Measurements from ENCODE around the gene NSUN4.
"Not testable (repeated sequence)": the region's sequence is repeated elsewhere in the genome, so short reads cannot be mapped to it uniquely, and the experiment has no call there.

NSUN4 gene

DNA sequence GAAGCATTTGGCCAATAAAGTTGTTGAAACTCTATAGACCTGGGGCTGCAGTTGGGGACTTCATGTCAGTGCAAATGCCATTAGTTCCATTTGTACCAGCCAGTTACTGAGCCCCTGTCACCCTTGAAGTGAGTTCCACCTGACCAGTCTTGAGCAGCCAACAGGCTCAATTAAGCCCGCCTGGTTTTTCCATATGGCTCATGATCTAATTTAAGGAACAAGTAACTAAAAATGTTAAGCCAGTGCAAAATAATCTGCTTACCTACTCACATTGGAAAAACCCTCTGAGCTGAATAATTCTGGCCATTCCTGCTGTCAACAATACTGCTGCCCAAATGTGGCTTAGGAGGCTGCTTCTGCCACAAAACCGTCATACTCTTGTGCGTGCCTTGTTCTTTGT lies 21.6 kb downstream of the NSUN4 start:
- TF ChIP-seq, protein P1, sequence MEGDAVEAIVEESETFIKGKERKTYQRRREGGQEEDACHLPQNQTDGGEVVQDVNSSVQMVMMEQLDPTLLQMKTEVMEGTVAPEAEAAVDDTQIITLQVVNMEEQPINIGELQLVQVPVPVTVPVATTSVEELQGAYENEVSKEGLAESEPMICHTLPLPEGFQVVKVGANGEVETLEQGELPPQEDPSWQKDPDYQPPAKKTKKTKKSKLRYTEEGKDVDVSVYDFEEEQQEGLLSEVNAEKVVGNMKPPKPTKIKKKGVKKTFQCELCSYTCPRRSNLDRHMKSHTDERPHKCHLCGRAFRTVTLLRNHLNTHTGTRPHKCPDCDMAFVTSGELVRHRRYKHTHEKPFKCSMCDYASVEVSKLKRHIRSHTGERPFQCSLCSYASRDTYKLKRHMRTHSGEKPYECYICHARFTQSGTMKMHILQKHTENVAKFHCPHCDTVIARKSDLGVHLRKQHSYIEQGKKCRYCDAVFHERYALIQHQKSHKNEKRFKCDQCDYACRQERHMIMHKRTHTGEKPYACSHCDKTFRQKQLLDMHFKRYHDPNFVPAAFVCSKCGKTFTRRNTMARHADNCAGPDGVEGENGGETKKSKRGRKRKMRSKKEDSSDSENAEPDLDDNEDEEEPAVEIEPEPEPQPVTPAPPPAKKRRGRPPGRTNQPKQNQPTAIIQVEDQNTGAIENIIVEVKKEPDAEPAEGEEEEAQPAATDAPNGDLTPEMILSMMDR (IDR thresholded peaks at IDR 0.05; ENCODE audit: low read depth, low read length), result no peak
- no peak for DNase-seq (ENCODE audit: low read depth in 2 of 2)
- no peak overlapping the region for H3K4me3 ChIP-seq (replicated peaks in 1 of 2; ENCODE audit: low read depth in 2 of 2, low read length in 2 of 2)

DNA sequence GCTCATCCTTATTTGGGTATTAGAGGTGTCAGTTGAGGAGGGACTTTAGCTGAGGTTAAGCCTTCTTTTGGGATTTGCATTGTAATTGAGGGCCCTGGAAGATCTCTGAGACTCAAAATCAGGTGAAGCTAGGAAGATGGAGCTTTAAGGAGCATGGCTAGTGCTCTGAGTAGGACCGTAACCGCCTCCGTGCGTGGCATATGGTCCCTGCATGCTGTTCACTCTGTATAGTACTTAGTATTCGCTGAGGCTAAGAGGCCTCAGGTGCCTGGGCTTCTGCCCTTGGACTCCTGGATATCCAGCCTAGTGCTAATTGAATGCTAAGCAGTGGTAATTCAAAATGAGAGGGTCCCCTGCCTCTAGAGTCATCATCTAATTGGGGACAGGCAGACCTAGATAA lies 22.5 kb downstream of the NSUN4 start:
- TF ChIP-seq, protein P1 (IDR thresholded peaks at IDR 0.05; ENCODE audit: low read depth, low read length), result no peak
- no peak overlapping the region for H3K4me3 ChIP-seq (replicated peaks in 1 of 2; ENCODE audit: low read depth in 2 of 2, low read length in 2 of 2)
- no peak for DNase-seq (ENCODE audit: low read depth in 2 of 2)

DNA sequence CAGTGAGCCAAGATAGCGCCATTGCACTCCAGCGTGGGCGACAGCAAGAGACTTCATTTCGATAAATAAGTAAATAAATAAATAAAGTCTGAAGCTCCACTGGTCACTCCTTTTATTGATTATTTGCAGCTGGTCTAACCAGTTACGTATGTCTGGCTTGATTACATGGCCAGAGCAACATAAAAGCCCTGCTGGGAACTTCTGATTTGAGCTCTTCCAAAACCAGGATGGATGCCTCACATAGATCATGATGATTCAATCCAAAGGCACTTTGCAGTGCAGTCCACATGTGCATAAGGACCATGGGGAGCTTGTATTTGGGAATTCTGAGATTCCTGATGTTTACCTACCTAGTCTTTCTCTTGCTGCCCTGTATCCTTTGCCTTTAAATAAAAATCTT lies 24.0 kb downstream of the NSUN4 start:
- TF ChIP-seq, protein P1 (IDR thresholded peaks at IDR 0.05; ENCODE audit: low read depth, low read length), result no peak
- H3K4me3 ChIP-seq (replicated peaks in 1 of 2; ENCODE audit: low read depth in 2 of 2, low read length in 2 of 2), result no peak overlapping the region
- DNase-seq (ENCODE audit: low read depth in 2 of 2), result peak in 1 of 2 donors; percentile 7

DNA sequence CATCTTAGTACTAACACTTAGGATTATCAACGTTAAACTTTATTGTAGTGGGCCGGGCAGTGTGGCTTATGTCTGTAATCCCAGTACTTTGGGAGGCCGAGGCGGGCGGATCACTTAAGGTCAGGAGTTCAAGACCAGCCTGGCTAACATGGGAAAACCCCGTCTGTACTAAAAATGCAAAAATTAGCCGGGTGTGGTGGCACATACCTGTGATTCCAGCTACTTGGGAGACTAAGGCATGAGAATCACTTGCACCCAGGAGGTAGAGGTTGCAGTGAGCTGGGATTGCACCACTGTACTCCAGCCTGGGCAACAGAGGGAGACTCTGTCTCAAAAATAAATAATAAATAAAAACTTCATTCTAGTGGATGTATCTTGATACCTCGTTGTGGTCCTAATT lies 25.2 kb downstream of the NSUN4 start:
- H3K4me3 ChIP-seq (replicated peaks in 1 of 2; ENCODE audit: low read depth in 2 of 2, low read length in 2 of 2); DNase-seq (ENCODE audit: low read depth in 2 of 2): not testable (repeated sequence)

DNA sequence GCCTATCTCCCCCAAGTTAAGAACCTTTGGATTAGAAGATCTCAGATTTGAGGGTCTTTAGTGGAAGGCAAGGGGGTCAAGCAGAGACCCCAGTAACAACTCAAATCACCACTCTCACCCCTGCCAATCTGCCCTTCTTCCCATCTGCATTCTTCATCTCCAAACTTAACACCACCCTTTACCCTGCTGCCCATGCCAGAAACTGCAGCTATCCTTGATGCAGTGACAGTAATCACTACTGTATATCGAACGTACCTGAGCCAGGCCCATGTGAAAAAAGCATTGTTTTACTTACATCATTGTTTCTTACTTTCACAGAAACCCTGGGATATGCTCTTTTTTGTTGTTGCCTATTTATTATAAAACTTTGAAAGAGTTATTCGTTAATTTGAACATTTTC lies 26.5 kb downstream of the NSUN4 start:
- no peak overlapping the region for H3K4me3 ChIP-seq (replicated peaks in 1 of 2; ENCODE audit: low read depth in 2 of 2, low read length in 2 of 2)
- DNase-seq (ENCODE audit: low read depth in 2 of 2), result no peak
- TF ChIP-seq, protein P1 (IDR thresholded peaks at IDR 0.05; ENCODE audit: low read depth, low read length), result no peak

DNA sequence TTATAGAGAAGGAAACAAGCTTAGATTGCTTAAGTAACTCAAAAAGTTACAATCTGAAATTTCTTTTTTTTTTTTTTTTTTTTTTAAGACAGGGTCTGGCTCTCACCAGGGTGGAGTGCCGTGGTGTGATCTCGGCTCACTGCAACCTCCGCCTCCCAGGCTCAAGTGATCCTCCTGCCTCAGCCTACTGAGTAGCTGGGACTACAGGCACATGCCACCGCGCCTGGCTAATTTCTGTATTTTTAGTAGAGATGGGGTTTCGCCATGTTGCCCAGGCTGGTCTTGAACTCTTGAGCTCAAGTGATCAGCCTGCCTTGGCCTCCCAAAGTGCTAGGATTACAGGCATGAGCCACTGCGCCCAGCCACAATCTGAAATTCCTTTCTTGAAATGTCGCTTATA lies 27.1 kb downstream of the NSUN4 start:
- not testable (repeated sequence) for H3K4me3 ChIP-seq (replicated peaks in 1 of 2; ENCODE audit: low read depth in 2 of 2, low read length in 2 of 2); DNase-seq (ENCODE audit: low read depth in 2 of 2)

DNA sequence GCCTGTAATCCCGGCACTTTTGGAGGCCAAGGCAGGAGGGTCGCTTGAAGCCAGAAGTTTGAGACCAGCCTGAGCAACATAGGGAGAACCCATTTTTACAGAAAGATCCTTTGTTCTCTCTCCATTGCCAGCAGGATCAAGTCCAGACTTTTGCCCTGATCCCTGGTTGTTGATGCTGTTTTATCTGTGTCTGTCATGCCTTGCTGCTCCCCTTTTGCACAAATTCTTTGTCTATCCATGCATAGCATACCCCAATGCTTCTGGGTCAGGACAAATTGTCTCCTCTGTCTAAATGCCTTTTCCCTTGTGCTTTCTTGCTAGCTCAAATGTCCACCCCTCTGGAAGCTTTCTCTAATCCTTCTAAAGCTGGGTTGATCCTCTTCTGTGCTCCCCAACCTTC lies 28.2 kb downstream of the NSUN4 start:
- TF ChIP-seq, protein P1 (IDR thresholded peaks at IDR 0.05; ENCODE audit: low read depth, low read length), result no peak
- DNase-seq (ENCODE audit: low read depth in 2 of 2), result no peak
- no peak overlapping the region for H3K4me3 ChIP-seq (replicated peaks in 1 of 2; ENCODE audit: low read depth in 2 of 2, low read length in 2 of 2)

DNA sequence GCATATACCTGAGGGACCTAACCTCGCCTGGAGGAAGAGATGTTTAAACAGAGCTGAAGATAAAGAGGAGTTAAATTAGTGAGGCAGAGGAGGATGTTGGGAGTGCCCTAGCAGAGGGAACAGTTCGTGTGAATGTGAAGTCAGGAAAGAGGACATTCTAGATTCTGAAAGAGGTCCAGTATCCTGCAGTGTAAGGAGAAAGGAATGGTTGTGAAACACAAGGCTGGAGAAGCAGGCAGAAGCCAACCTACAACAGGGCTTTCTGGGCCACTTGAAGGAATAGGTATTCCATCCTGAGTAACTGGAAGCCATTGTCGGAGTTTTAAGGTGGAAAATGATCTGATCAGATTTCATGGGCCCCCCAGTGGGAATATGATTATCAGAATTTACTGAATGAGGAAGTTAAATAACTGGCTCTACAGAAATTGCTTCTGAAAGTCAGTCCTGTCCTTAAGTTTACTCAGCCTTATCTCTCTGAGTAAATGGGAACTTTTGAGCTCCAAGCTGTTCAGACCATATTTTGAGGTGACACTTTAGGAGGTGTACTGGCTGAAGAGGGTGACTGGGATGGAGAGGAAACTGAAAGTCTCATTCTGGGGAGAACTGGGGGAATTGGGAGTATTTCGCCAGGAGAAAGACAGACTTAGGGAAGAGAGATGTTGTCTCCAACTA lies 29.1 kb downstream of the NSUN4 start:
- peak in 1 of 2 donors; percentile 11 for DNase-seq (ENCODE audit: low read depth in 2 of 2)
- TF ChIP-seq, protein P1 (IDR thresholded peaks at IDR 0.05; ENCODE audit: low read depth, low read length), result no peak
- H3K4me3 ChIP-seq (replicated peaks in 1 of 2; ENCODE audit: low read depth in 2 of 2, low read length in 2 of 2), result no peak overlapping the region

All from cardiac fibroblast (primary cell).